Stimulated activated CD4-positive, alpha-beta T cell treated with anti-CD3 and anti-CD28 coated beads, TNF-alpha, amount 100 ng/mL, for 24 hours (primary cell): ENCODE results near the gene CHRNA7.
A peak's percentile ranks its signal among the peaks of the same experiment; 100 is the strongest.

ENCODE experiments used
- DNase-seq, 3 experiments: peaks; one replicate each; pipeline ENCODE4 v3.0.0-alpha.2; 2020; ENCODE audit warnings: low read depth in 3 of 3

Gene CHRNA7

GRCh38 chr15:32029862-32030781 lies at the start of gene CHRNA7:
TSS of gene CHRNA7 (plus strand) at chr15:32030515. CDS start at chr15:32030595, 80 bp downstream.
- peak in 1 of 3 experiments; percentile 26 for DNase-seq

GRCh38 chr15:31985607-31986006 lies 44.7 kb upstream of the CHRNA7 start:
- no peak for DNase-seq

GRCh38 chr15:31993062-31993461 lies 37.3 kb upstream of the CHRNA7 start:
- no peak for DNase-seq

GRCh38 chr15:31997711-31998110 lies 32.6 kb upstream of the CHRNA7 start:
- DNase-seq = no peak

- no peak for DNase-seq
Measured at GRCh38 chr15:32003558-32003957, 26.8 kb upstream of the CHRNA7 start.

GRCh38 chr15:32004249-32004648 lies 26.1 kb upstream of the CHRNA7 start:
- no peak for DNase-seq

- DNase-seq = no peak
Measured at GRCh38 chr15:32007355-32007960, 22.9 kb upstream of the CHRNA7 start.

GRCh38 chr15:32014953-32015352 lies 15.4 kb upstream of the CHRNA7 start:
- no peak for DNase-seq

- DNase-seq = no peak
Measured at GRCh38 chr15:32020156-32020555, 10.2 kb upstream of the CHRNA7 start.

GRCh38 chr15:32028921-32029320 lies 1.4 kb upstream of the CHRNA7 start:
- DNase-seq = no peak

GRCh38 chr15:32029409-32029861 lies 880 bp upstream of the CHRNA7 start:
- DNase-seq = no peak

GRCh38 chr15:32030795-32031194 lies 480 bp downstream of the CHRNA7 start:
- DNase-seq = no peak

- no peak for DNase-seq
Measured at GRCh38 chr15:32033186-32033890, 3.0 kb downstream of the CHRNA7 start.

- DNase-seq = no peak
Measured at GRCh38 chr15:32034106-32034505, 3.8 kb downstream of the CHRNA7 start.

GRCh38 chr15:32035285-32035684 lies 5.0 kb downstream of the CHRNA7 start:
- DNase-seq = no peak

- no peak for DNase-seq
Measured at GRCh38 chr15:32036971-32037370, 6.7 kb downstream of the CHRNA7 start.

GRCh38 chr15:32041294-32041693 lies 11.0 kb downstream of the CHRNA7 start:
- no peak for DNase-seq

GRCh38 chr15:32042269-32042972 lies 12.1 kb downstream of the CHRNA7 start:
- DNase-seq = no peak

- no peak for DNase-seq
Measured at GRCh38 chr15:32053719-32054118, 23.4 kb downstream of the CHRNA7 start.

- no peak for DNase-seq
Measured at GRCh38 chr15:32057876-32058425, 27.6 kb downstream of the CHRNA7 start.

- DNase-seq = no peak
Measured at GRCh38 chr15:32060706-32061105, 30.4 kb downstream of the CHRNA7 start.
